HepG2 (cell line): Measurements from ENCODE around the gene EVL. TPM values are rescaled to one million over a fixed set of nuclear protein-coding genes. Genes with fewer than 3 reads are reported as not detected.

Experiments
- ARID2 ChIP-seq: sonication (generic); formaldehyde crosslinking; IDR thresholded peaks from 2 replicates; pipeline ENCODE4 v1.8.1; 2022; ENCODE audit warnings: mild to moderate bottlenecking, missing genetic modification reagents, borderline replicate concordance
- ATF7-NPFF ChIP-seq: sonication (generic); formaldehyde crosslinking; IDR thresholded peaks from 2 replicates; pipeline ENCODE4 v1.8.1; 2023; ENCODE audit warnings: mild to moderate bottlenecking, low read depth, missing genetic modification reagents, moderate library complexity
- BORCS8-MEF2B ChIP-seq: sonication (generic); formaldehyde crosslinking; IDR thresholded peaks from 2 replicates; pipeline ENCODE4 v1.8.0; 2022; ENCODE audit warnings: mild to moderate bottlenecking, missing genetic modification reagents
- GABPA ChIP-seq, 2 experiments: IDR thresholded peaks; 2 replicates each; pipeline ENCODE4 v1.6.1; 2011 to 2016; ENCODE audit warnings: low read depth in 2 of 2, low read length in 1 of 2, missing biosample characterization in 1 of 2, missing genetic modification characterization in 1 of 2
- HES4 ChIP-seq: sonication (generic); formaldehyde crosslinking; IDR thresholded peaks from 2 replicates; pipeline ENCODE4 v1.9.0; 2021; ENCODE audit warnings: mild to moderate bottlenecking, missing genetic modification reagents, borderline replicate concordance
- KMT2A ChIP-seq: sonication (generic); formaldehyde crosslinking; IDR thresholded peaks from 2 replicates; pipeline ENCODE4 v1.4.0; 2020; ENCODE audit warnings: missing genetic modification reagents
- MAZ ChIP-seq, 2 experiments: sonication (generic) in 1 of 2; formaldehyde crosslinking in 1 of 2; IDR thresholded peaks; 2 replicates each; pipeline versions ENCODE4 v1.5.0 to v1.6.1; 2012 to 2020; ENCODE audit warnings: low read depth in 2 of 2, mild to moderate bottlenecking in 2 of 2, borderline replicate concordance in 1 of 2, improper control_type of control experiment in 1 of 2, low read length in 1 of 2, missing genetic modification reagents in 1 of 2, moderate library complexity in 1 of 2
- MXI1 ChIP-seq: IDR thresholded peaks from 3 replicates; pipeline ENCODE4 v1.6.1; 2012; ENCODE audit warnings: low read depth, low read length, inconsistent platforms, borderline replicate concordance
- MYC ChIP-seq: sonication (generic); formaldehyde crosslinking; IDR thresholded peaks from 2 replicates; pipeline ENCODE4 v1.9.0; 2021; ENCODE audit warnings: missing genetic modification reagents, borderline replicate concordance
- NCOR1 ChIP-seq: fragments of 200-600 bp; sonication (generic); IDR thresholded peaks from 2 replicates; pipeline ENCODE4 v1.7.0; 2017; ENCODE audit warnings: antibody characterized with exemption, low read length, borderline replicate concordance
- NKX3-1 ChIP-seq: sonication (generic); formaldehyde crosslinking; IDR thresholded peaks from 2 replicates; pipeline ENCODE4 v1.5.0; 2020; ENCODE audit warnings: missing genetic modification reagents
- TEAD3 ChIP-seq: optimal IDR thresholded peaks from 2 replicates; pipeline ENCODE3; 2016; ENCODE audit warnings: borderline replicate concordance
- YY1 ChIP-seq: IDR thresholded peaks from 2 replicates; pipeline ENCODE4 v1.6.1; 2011; ENCODE audit warnings: low read length, low read depth, moderate library complexity, mild to moderate bottlenecking; ENCODE audit not compliant: insufficient read depth, insufficient replicate concordance
- ZBTB39 ChIP-seq: sonication (generic); formaldehyde crosslinking; IDR thresholded peaks from 2 replicates; pipeline ENCODE4 v1.5.0; 2020; ENCODE audit warnings: missing genetic modification reagents
- ZFP90 ChIP-seq: sonication (generic); formaldehyde crosslinking; IDR thresholded peaks from 2 replicates; pipeline ENCODE4 v1.8.0; 2022; ENCODE audit warnings: missing genetic modification reagents, mild to moderate bottlenecking, inconsistent platforms, borderline replicate concordance
- ZGPAT ChIP-seq: IDR thresholded peaks from 2 replicates; pipeline ENCODE4 v1.6.1; 2016; ENCODE audit warnings: mild to moderate bottlenecking
- ZNF160 ChIP-seq: sonication (generic); formaldehyde crosslinking; IDR thresholded peaks from 2 replicates; pipeline ENCODE4 v1.8.0; 2022; ENCODE audit warnings: mild to moderate bottlenecking, inconsistent platforms, missing genetic modification reagents
- ZNF543 ChIP-seq: sonication (generic); formaldehyde crosslinking; IDR thresholded peaks from 2 replicates; pipeline ENCODE4 v1.4.0; 2020; ENCODE audit warnings: mild to moderate bottlenecking, missing genetic modification reagents
- ZNF639 ChIP-seq: conservative IDR thresholded peaks from 2 replicates; pipeline ENCODE4 v1.6.1; 2018; ENCODE audit warnings: missing genetic modification reagents
- ZNF678 ChIP-seq: sonication (generic); formaldehyde crosslinking; IDR thresholded peaks from 2 replicates; pipeline ENCODE4 v1.4.0; 2020; ENCODE audit warnings: mild to moderate bottlenecking, missing genetic modification reagents
- ZNF749 ChIP-seq: sonication (generic); formaldehyde crosslinking; IDR thresholded peaks from 2 replicates; pipeline ENCODE4 v1.8.0; 2022; ENCODE audit warnings: mild to moderate bottlenecking, missing genetic modification reagents, moderate library complexity, borderline replicate concordance
- ZSCAN21 ChIP-seq: sonication (generic); formaldehyde crosslinking; IDR thresholded peaks from 2 replicates; pipeline ENCODE4 v1.8.0; 2022; ENCODE audit warnings: mild to moderate bottlenecking, missing genetic modification reagents, moderate library complexity, borderline replicate concordance
- polyA plus RNA-seq, 8 experiments: library from polyadenylated mRNA; depleted of rRNA in 3 of 8; stranded (reverse) in 7 of 8; unstranded in 1 of 8; fragments of >200 nt; fragmentation: Illumina TruSeq in 4 of 8; extraction: Trizol in 4 of 8; gene quantifications; 2 replicates each; pipeline versions ENCODE4 v1.2.1 to v1.2.3, GENCODE V29; 2011 to 2016; ENCODE audit warnings: low read depth in 4 of 8, missing spikeins in 1 of 8, mixed read lengths in 1 of 8; ENCODE audit not compliant: insufficient read depth in 1 of 8
- total RNA-seq, 5 experiments: library from RNA; depleted of rRNA; stranded (reverse); fragments of >200 nt; fragmentation: Illumina TruSeq; extraction: Trizol; gene quantifications; 2 replicates each; pipeline ENCODE4 v1.2.3, GENCODE V29; 2016; ENCODE audit warnings: low read depth in 1 of 5

The EVL gene
- total and polyA plus RNA-seq, 2 of the 13 experiments (the other 11 are each of a cell fraction or from before 2014, with no cell fraction given), result 15.1 to 31.2 TPM

GRCh38 chr14:100144996-100145646 is 79.9 kb downstream of the EVL start (continued):
- TF ChIP-seq BORCS8-MEF2B (CRISPR knock-in tag) (peak; percentile 35; the same call in 1 of the 2 replicates), MAZ (IDR thresholded peaks at IDR 0.05; ENCODE audit: borderline replicate concordance, low read depth, low read length) (peak; percentile 62; the same call in 1 of the 2 replicates), MAZ (CRISPR knock-in tag; IDR thresholded peaks at IDR 0.05; ENCODE audit: low read depth) (peak; percentile 85), ARID2 (peak; percentile 42; the same call in 1 of the 2 replicates), ZNF543 (CRISPR knock-in tag) (peak; percentile 76; the same call in 1 of the 2 replicates), GABPA (IDR thresholded peaks at IDR 0.05; ENCODE audit: low read depth, low read length) (no peak), GABPA (CRISPR knock-in tag; IDR thresholded peaks at IDR 0.05; ENCODE audit: low read depth) (peak; percentile 57; the same call in 1 of the 2 replicates), ZGPAT (CRISPR knock-in tag) (peak; percentile 83), MYC (CRISPR knock-in tag) (peak; percentile 27; the same call in 1 of the 2 replicates), YY1 (peak; percentile 12), ZSCAN21 (CRISPR knock-in tag) (peak; percentile 78; the same call in 1 of the 2 replicates), ZNF639 (CRISPR knock-in tag) (no peak), KMT2A (CRISPR knock-in tag) (no peak), NKX3-1 (CRISPR knock-in tag) (0 out of 2 replicates have a peak, but pooled peaks have one; percentile 68), NCOR1 (peak; percentile 59; the same call in 1 of the 2 replicates), HES4 (CRISPR knock-in tag) (peak; percentile 28; the same call in 1 of the 2 replicates), TEAD3 (CRISPR knock-in tag) (peak; percentile 40), ZNF160 (CRISPR knock-in tag) (0 out of 2 replicates have a peak, but pooled peaks have one; percentile 19), ZNF749 (CRISPR knock-in tag) (0 out of 2 replicates have a peak, but pooled peaks have one; percentile 43), ATF7-NPFF (CRISPR knock-in tag) (peak; percentile 38; the same call in 1 of the 2 replicates), ZNF678 (0 out of 2 replicates have a peak, but pooled peaks have one; percentile 54), MXI1 (peak; percentile 17; the same call in 1 of the 3 replicates), ZFP90 (CRISPR knock-in tag) (peak; percentile 85), ZBTB39 (CRISPR knock-in tag) (peak; percentile 71; the same call in 1 of the 2 replicates)
